ENCODE data around the gene SHANK2. TPM values are rescaled to one million over a fixed set of nuclear protein-coding genes. Genes with fewer than 3 reads are reported as not detected.

The SHANK2 gene
- total RNA-seq, 4 donors from 2014 or later, result 10.8 to 25.3 (median 15.6) TPM

DNA sequence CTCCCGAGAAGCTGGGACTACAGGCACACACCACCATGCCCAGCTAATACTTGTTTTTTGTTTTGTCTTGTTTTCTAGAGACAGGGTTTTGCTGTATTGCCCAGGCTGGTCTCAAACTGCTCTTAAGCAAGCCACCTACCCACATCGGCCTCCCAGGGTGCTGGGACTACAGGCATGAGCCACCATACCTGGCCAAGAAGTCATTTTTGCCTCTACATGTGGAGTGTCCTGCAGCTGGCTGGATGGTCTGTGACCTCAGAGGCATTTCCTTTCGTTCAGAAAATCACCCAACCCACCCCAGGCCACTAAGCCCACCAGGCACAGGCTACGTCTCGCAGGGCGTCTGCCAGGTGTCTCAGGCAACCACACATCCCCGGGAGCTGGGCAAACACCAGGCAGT is 12.8 kb downstream of the SHANK2 start:
- intact Hi-C loops (cut with DNase I), result no loop called here
- H3K4me3 ChIP-seq, result no peak overlapping the region

DNA sequence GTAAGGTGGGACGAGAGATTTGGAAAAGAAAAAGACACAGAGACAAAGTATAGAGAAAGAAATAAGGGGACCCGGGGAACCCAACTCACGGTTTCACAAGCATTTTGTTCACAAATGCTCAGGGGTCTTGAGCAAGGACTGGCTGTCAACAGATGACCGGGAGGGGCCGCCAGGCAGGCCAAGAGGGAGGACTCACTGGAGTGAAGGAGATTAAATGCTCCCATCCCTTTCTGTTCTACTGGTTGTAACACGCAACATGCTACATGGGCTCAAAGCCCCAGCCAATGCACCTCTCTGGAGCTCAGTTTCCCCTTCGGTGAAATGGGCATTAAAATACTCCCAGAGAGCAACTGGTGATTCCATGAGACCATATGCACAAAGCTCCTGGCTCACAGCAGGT is 13.4 kb downstream of the SHANK2 start:
- DNase-seq (ENCODE audit: extremely low spot score), result no peak
- WGBS, result 92% methylated on average over 7 of the region's 7 CpGs
- intact Hi-C loops (cut with DNase I), result no loop called here
- H3K27me3 ChIP-seq, result peaks cover 0 to 67% (median 0%) of the 10 kb centered on the region in 4 donors
- H3K4me3 ChIP-seq, result no peak overlapping the region
- no peak overlapping the region for H3K27ac ChIP-seq (replicated peaks in 1 of 4)
- no peaks in the 10 kb centered on the region for H3K36me3 ChIP-seq
- no peak for TF ChIP-seq CTCF (IDR thresholded peaks at IDR 0.05)
- no peak for TF ChIP-seq EP300 (IDR thresholded peaks at IDR 0.05)
- no peak for TF ChIP-seq POLR2AphosphoS5 (IDR thresholded peaks at IDR 0.05)
- TF ChIP-seq POLR2A (IDR thresholded peaks at IDR 0.05; ENCODE audit: low read depth), result no peak
- H3K9me3 ChIP-seq, result no peaks in the 10 kb centered on the region
- no peaks in the 10 kb centered on the region for H3K4me1 ChIP-seq

More for the DNA sequence above, 12.8 kb downstream of the SHANK2 start:
- no peak for DNase-seq (ENCODE audit: extremely low spot score)
- H3K9me3 ChIP-seq, result no peaks in the 10 kb centered on the region
- 74% methylated on average over 6 of the region's 7 CpGs for WGBS
- no peak overlapping the region for H3K27ac ChIP-seq (replicated peaks in 1 of 4)
- no peaks in the 10 kb centered on the region for H3K36me3 ChIP-seq
- peaks cover 0 to 65% (median 0%) of the 10 kb centered on the region in 4 donors for H3K27me3 ChIP-seq
- no peaks in the 10 kb centered on the region for H3K4me1 ChIP-seq
- TF ChIP-seq CTCF (IDR thresholded peaks at IDR 0.05) (no peak), POLR2A (IDR thresholded peaks at IDR 0.05; ENCODE audit: low read depth) (no peak), EP300 (IDR thresholded peaks at IDR 0.05) (no peak), POLR2AphosphoS5 (IDR thresholded peaks at IDR 0.05) (no peak)

GRCh38 chr11:71238285-71238875 is 14.0 kb downstream of the SHANK2 start:
- DNase-seq (ENCODE audit: extremely low spot score), result no peak
- Histone ChIP-seq H3K27me3 (peaks cover 0 to 68% (median 0%) of the 10 kb centered on the region in 4 donors), H3K4me1 (no peaks in the 10 kb centered on the region), H3K9me3 (no peaks in the 10 kb centered on the region), H3K4me3 (no peak overlapping the region), H3K36me3 (no peaks in the 10 kb centered on the region), H3K27ac (replicated peaks in 1 of 4) (no peak overlapping the region)
- intact Hi-C loops (cut with DNase I), result no loop called here
- 90% methylated on average over 8 of the region's 8 CpGs for WGBS
- TF ChIP-seq CTCF (IDR thresholded peaks at IDR 0.05) (no peak), POLR2AphosphoS5 (IDR thresholded peaks at IDR 0.05) (no peak), EP300 (IDR thresholded peaks at IDR 0.05) (no peak), POLR2A (IDR thresholded peaks at IDR 0.05; ENCODE audit: low read depth) (no peak)

GRCh38 chr11:71237853-71238252 is 14.5 kb downstream of the SHANK2 start:
- no peaks in the 10 kb centered on the region for H3K36me3 ChIP-seq
- H3K4me3 ChIP-seq, result no peak overlapping the region
- H3K9me3 ChIP-seq, result no peaks in the 10 kb centered on the region
- no peak for DNase-seq (ENCODE audit: extremely low spot score)
- H3K27ac ChIP-seq (replicated peaks in 1 of 4), result no peak overlapping the region
- intact Hi-C loops (cut with DNase I), result no loop called here
- 58% methylated on average over 4 of the region's 6 CpGs for WGBS
- H3K27me3 ChIP-seq, result peaks cover 0 to 68% (median 0%) of the 10 kb centered on the region in 4 donors
- TF ChIP-seq POLR2A (IDR thresholded peaks at IDR 0.05; ENCODE audit: low read depth), result no peak
- TF ChIP-seq EP300 (IDR thresholded peaks at IDR 0.05), result no peak
- no peak for TF ChIP-seq CTCF (IDR thresholded peaks at IDR 0.05)
- no peak for TF ChIP-seq POLR2AphosphoS5 (IDR thresholded peaks at IDR 0.05)
- no peaks in the 10 kb centered on the region for H3K4me1 ChIP-seq
